Lung (tissue), 12 donors: ENCODE measurements around the gene PHF8. TPM values are rescaled to one million over a fixed set of nuclear protein-coding genes. Genes with fewer than 3 reads are reported as not detected.
A peak's percentile ranks its signal among the peaks of the same experiment; 100 is the strongest.

Experiments
- ATAC-seq: fragments of 200-7000 bp; cut with Tn5 transposase; one replicate; pipeline ENCODE4 v1.9.1; 2020; ENCODE audit warnings: moderate number of reproducible peaks; ENCODE audit not compliant: insufficient read depth, low FRiP score
- DNase-seq, 3 donors: peaks; one replicate each; pipeline ENCODE4 v3.0.0-alpha.2; 2013 to 2017
- H3K27ac ChIP-seq, 2 donors: one replicate each; pipeline ENCODE4 v1.5.1; 2013; ENCODE audit warnings: mild to moderate bottlenecking in 2 of 2, moderate library complexity in 2 of 2, control low read depth in 1 of 2, inconsistent platforms in 1 of 2, low read depth in 1 of 2, low read length in 1 of 2
- H3K27me3 ChIP-seq, 3 donors: one replicate each; pipeline ENCODE4 v1.5.1; 2013; ENCODE audit warnings: low read length in 2 of 3; ENCODE audit not compliant: control insufficient read depth in 3 of 3, insufficient read depth in 3 of 3
- H3K36me3 ChIP-seq, 4 donors: one replicate each; pipeline ENCODE4 v1.5.1; 2013; ENCODE audit warnings: low read length in 4 of 4, mild to moderate bottlenecking in 1 of 4, moderate library complexity in 1 of 4; ENCODE audit not compliant: control insufficient read depth in 4 of 4, insufficient read depth in 4 of 4
- H3K4me1 ChIP-seq, 5 donors: one replicate each; pipeline ENCODE4 v1.5.1; 2013; ENCODE audit warnings: low read length in 5 of 5, mild to moderate bottlenecking in 2 of 5, moderate library complexity in 1 of 5; ENCODE audit not compliant: control insufficient read depth in 5 of 5, insufficient read depth in 5 of 5
- H3K4me3 ChIP-seq: one replicate; pipeline ENCODE4 v1.5.1; 2013; ENCODE audit warnings: mild to moderate bottlenecking, control low read depth, moderate library complexity
- H3K9ac ChIP-seq, 2 donors: one replicate each; pipeline ENCODE4 v1.5.1; 2013; ENCODE audit warnings: low read length in 2 of 2, control low read depth in 1 of 2; ENCODE audit not compliant: insufficient read depth in 1 of 2
- H3K9me3 ChIP-seq, 4 donors: one replicate each; pipeline ENCODE4 v1.5.1; 2013; ENCODE audit warnings: low read length in 3 of 4, mild to moderate bottlenecking in 1 of 4, moderate library complexity in 1 of 4; ENCODE audit not compliant: control insufficient read depth in 4 of 4, insufficient read depth in 3 of 4
- WGBS, 2 donors: extraction: QIAGEN DNeasy Blood & Tissue Kit; methylation state at CpG; one replicate each; pipeline ENCODE4 v1.1.7; 2013; 5-methylcytosine and 5-hydroxymethylcytosine counted together
- polyA plus RNA-seq, 2 donors: library from polyadenylated mRNA; stranded (reverse); fragments of 200-250 nt; gene quantifications; one replicate each; pipeline ENCODE4 v1.2.1, GENCODE V29; 2013
- total RNA-seq, 2 donors: library from RNA; depleted of rRNA in 1 of 2; stranded (reverse); fragments of >200 nt in 1 of 2; gene quantifications; one replicate each; pipeline ENCODE4 v1.2.1, GENCODE V29; 2014 to 2021
- TF ChIP-seq, protein P1 (sequence below): IDR thresholded peaks from 2 replicates; pipeline ENCODE4 v1.5.1; 2012; ENCODE audit warnings: mild to moderate bottlenecking; ENCODE audit errors: control extremely low read depth, extremely low read depth
- donor health status: control.
- donor health status: control.
- donor health status: Bipolar disorder and iron deficiency.
- donor health status: healthy.
- donor health status: DM: yes; HTN: yes; CAD: no.

PHF8 gene
- total and polyA plus RNA-seq, 4 donors: 7.2 to 37.5 (median 19.5) TPM

GRCh38 chrX:54043056-54043455 lies 1.2 kb downstream of the PHF8 start:
- no peak for ATAC-seq
- Histone ChIP-seq H3K4me1 (peaks cover 0 to 6% (median 0%) of the 10 kb centered on the region in 5 donors), H3K9me3 (peaks cover 0 to 8% (median 0%) of the 10 kb centered on the region in 4 donors), H3K9ac (peak overlapping the region in 1 of 2 donors; percentile 69), H3K27ac (peak overlapping the region in 1 of 2 donors; percentile 28), H3K36me3 (peaks cover 0 to 6% (median 4%) of the 10 kb centered on the region in 4 donors), H3K4me3 (peak overlapping the region; percentile 60), H3K27me3 (no peaks in the 10 kb centered on the region)
- TF ChIP-seq, protein P1, sequence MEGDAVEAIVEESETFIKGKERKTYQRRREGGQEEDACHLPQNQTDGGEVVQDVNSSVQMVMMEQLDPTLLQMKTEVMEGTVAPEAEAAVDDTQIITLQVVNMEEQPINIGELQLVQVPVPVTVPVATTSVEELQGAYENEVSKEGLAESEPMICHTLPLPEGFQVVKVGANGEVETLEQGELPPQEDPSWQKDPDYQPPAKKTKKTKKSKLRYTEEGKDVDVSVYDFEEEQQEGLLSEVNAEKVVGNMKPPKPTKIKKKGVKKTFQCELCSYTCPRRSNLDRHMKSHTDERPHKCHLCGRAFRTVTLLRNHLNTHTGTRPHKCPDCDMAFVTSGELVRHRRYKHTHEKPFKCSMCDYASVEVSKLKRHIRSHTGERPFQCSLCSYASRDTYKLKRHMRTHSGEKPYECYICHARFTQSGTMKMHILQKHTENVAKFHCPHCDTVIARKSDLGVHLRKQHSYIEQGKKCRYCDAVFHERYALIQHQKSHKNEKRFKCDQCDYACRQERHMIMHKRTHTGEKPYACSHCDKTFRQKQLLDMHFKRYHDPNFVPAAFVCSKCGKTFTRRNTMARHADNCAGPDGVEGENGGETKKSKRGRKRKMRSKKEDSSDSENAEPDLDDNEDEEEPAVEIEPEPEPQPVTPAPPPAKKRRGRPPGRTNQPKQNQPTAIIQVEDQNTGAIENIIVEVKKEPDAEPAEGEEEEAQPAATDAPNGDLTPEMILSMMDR: no peak
- peak in 1 of 3 donors; percentile 29 for DNase-seq
- 1 to 39% methylated on average over 11 of the region's 11 CpGs for WGBS, 2 donors

GRCh38 chrX:54042609-54043021 lies 1.7 kb downstream of the PHF8 start:
- Histone ChIP-seq H3K36me3 (peaks cover 0 to 6% (median 4%) of the 10 kb centered on the region in 4 donors), H3K9ac (no peak overlapping the region), H3K4me3 (peak overlapping the region; percentile 46), H3K27me3 (no peaks in the 10 kb centered on the region), H3K9me3 (peaks cover 0 to 8% (median 0%) of the 10 kb centered on the region in 4 donors), H3K4me1 (peaks cover 0 to 6% (median 0%) of the 10 kb centered on the region in 5 donors), H3K27ac (peak overlapping the region; percentile 45 to 60)
- WGBS, 2 donors: 8 to 37% methylated on average over 21 to 26 of the region's 26 CpGs
- ATAC-seq (no peak), DNase-seq (peak; percentile 72 to 76 (median 74))
- TF ChIP-seq, protein P1: no peak

DNA sequence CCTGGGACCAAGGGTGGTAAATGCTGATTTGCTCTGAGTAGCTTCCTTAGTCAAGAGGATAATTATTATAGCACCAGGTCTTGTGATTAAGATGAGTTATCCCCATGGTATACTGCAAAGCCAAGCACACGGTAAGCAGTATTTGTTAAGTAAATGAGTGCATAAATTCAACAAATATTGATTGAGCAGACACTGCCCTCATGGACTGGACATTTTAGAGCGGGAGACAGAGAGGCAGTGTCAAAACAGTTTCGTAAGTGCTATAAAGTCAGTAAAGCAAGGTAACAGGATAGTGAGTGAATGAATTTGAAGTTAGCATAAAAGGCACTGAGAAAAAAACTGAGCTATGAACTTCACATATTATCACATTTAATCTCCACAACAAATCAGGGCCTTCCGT lies 13.9 kb downstream of the PHF8 start:
- H3K27me3 ChIP-seq: no peaks in the 10 kb centered on the region
- no peak overlapping the region for H3K27ac ChIP-seq
- H3K36me3 ChIP-seq: peaks cover 0 to 11% (median 7%) of the 10 kb centered on the region in 4 donors
- H3K9me3 ChIP-seq: no peaks in the 10 kb centered on the region
- DNase-seq (no peak), ATAC-seq (no peak)
- no peak overlapping the region for H3K4me3 ChIP-seq
- TF ChIP-seq, protein P1: no peak
- H3K9ac ChIP-seq: no peak overlapping the region
- no peaks in the 10 kb centered on the region for H3K4me1 ChIP-seq
- 82 to 94% methylated on average over 4 of the region's 4 CpGs for WGBS, 2 donors
